PC-9 (cell line): Measurements from ENCODE around the gene EHMT1. TPM values are rescaled to one million over a fixed set of nuclear protein-coding genes. Genes with fewer than 3 reads are reported as not detected.

ENCODE experiments used
- BruUV-seq: library from RNA; stranded (reverse); fragments of 400-500 nt; replicated peaks from 2 replicates; lab custom pipeline; 2021; lab: Mats Ljungman, UMichigan
- CTCF ChIA-PET: fragments of 300-600 bp; sonication (Branson Sonifier 250); formaldehyde crosslinking; loops from one replicate; lab custom pipeline; 2022; ENCODE audit warnings: antibody characterized with exemption; lab: Charles Lee
- POLR2A ChIA-PET: fragments of 300-600 bp; sonication (Branson Sonifier 250); formaldehyde crosslinking; loops from one replicate; lab custom pipeline; 2022; ENCODE audit warnings: antibody characterized with exemption; ENCODE audit not compliant: unreplicated experiment; lab: Charles Lee
- DNase-seq, 2 experiments: peaks; one replicate each; pipeline versions ENCODE4 v3.0.0 to v3.0.0-alpha.2; 2015 to 2022; ENCODE audit warnings: mixed read lengths in 1 of 2
- H2AFZ ChIP-seq: fragments of 200-600 bp; sonication (generic); 2 replicates; pipeline ENCODE4 v1.8.1; 2017; ENCODE audit warnings: antibody characterized with exemption
- H3F3A ChIP-seq: fragments of 200-600 bp; sonication (generic); 2 replicates; pipeline ENCODE4 v1.8.1; 2017; ENCODE audit warnings: antibody characterized with exemption, mild to moderate bottlenecking, low read depth; ENCODE audit not compliant: insufficient read depth
- H3K27ac ChIP-seq: fragments of 200-600 bp; sonication (generic); 2 replicates; pipeline ENCODE4 v1.6.1; 2016; ENCODE audit warnings: mixed run types
- H3K27me3 ChIP-seq: fragments of 200-600 bp; sonication (generic); 2 replicates; pipeline ENCODE4 v1.6.1; 2016; ENCODE audit warnings: low read depth, mixed run types; ENCODE audit not compliant: insufficient read depth
- H3K36me3 ChIP-seq: fragments of 200-600 bp; sonication (generic); 2 replicates; pipeline ENCODE4 v1.6.1; 2016; ENCODE audit warnings: low read depth, mixed run types
- H3K4me1 ChIP-seq: fragments of 200-600 bp; sonication (generic); replicated peaks from 2 replicates; pipeline ENCODE4 v1.6.1; 2016; ENCODE audit warnings: mixed run types; ENCODE audit not compliant: insufficient read depth
- H3K4me2 ChIP-seq: fragments of 200-600 bp; sonication (generic); 2 replicates; pipeline ENCODE4 v1.6.1; 2017; ENCODE audit warnings: mixed run types
- H3K4me3 ChIP-seq: fragments of 200-600 bp; sonication (generic); 2 replicates; pipeline ENCODE4 v1.6.1; 2016; ENCODE audit warnings: mixed run types
- H3K79me2 ChIP-seq: fragments of 200-600 bp; sonication (generic); 2 replicates; pipeline ENCODE4 v1.6.1; 2017; ENCODE audit warnings: low read depth, mixed run types
- H3K9me2 ChIP-seq: fragments of 200-600 bp; sonication (generic); 2 replicates; pipeline ENCODE4 v1.8.1; 2017; ENCODE audit warnings: mild to moderate bottlenecking; ENCODE audit not compliant: insufficient read depth
- H3K9me3 ChIP-seq: fragments of 200-600 bp; sonication (generic); 2 replicates; pipeline ENCODE4 v1.8.1; 2016; ENCODE audit warnings: low read depth; ENCODE audit not compliant: insufficient read depth
- H4K20me1 ChIP-seq: fragments of 200-600 bp; sonication (generic); 2 replicates; pipeline ENCODE4 v1.8.1; 2017; ENCODE audit not compliant: insufficient read depth
- EZH2 ChIP-seq: fragments of 200-600 bp; sonication (generic); IDR thresholded peaks from 2 replicates; pipeline ENCODE4 v1.8.0; 2017; ENCODE audit warnings: antibody characterized with exemption, low read depth
- intact Hi-C: fragments of 100-400 bp; cut with micrococcal nuclease; formaldehyde crosslinking; loops from one replicate; pipeline ENCODE4 v1.10.0; 2022; ENCODE audit not compliant: unreplicated experiment
- total RNA-seq: library from RNA; stranded (reverse); gene quantifications from 2 replicates; pipeline ENCODE4 v1.2.3, GENCODE V29; 2021
- TF ChIP-seq, protein P1 (sequence below): fragments of 200-600 bp; sonication (generic); conservative IDR thresholded peaks from 2 replicates; pipeline ENCODE4 v1.6.1; 2017; ENCODE audit warnings: mixed run types, antibody characterized with exemption, mild to moderate bottlenecking, moderate library complexity

EHMT1 gene
- total RNA-seq, 1 experiment from 2014 or later: 116 TPM

DNA sequence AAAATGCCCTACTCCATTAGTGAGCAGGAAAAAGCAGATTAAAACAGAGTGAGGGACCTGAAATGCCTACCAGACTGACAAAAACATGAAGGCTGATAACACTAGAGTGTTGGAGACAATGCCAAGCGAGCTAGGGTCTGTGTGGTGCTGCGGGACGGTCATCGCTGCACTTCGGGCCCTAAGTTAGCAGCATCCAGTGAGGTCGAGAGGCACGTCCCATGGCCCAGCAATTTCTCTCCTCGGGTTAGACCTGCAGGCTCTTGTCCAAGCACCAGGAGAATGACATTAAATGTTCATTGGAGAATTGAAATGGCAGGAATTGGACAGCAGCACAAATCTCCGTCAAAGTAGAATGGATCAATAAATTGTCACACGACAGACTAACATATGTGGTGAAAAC lies 253.5 kb downstream of the EHMT1 start:
- Histone ChIP-seq H3K9me3 (no peaks in the 10 kb centered on the region), H2AFZ (no peak overlapping the region), H3K4me2 (no peak overlapping the region), H3K4me3 (no peak overlapping the region), H3K36me3 (no peaks in the 10 kb centered on the region), H3K27me3 (peaks cover 66% of the 10 kb centered on the region), H3K27ac (no peak overlapping the region), H3K79me2 (no peaks in the 10 kb centered on the region), H4K20me1 (no peaks in the 10 kb centered on the region), H3K9me2 (no peaks in the 10 kb centered on the region), H3F3A (no peaks in the 10 kb centered on the region), H3K4me1 (no peaks in the 10 kb centered on the region)
- DNase-seq: no peak
- CTCF ChIA-PET: no interaction called here
- TF ChIP-seq, protein P1, sequence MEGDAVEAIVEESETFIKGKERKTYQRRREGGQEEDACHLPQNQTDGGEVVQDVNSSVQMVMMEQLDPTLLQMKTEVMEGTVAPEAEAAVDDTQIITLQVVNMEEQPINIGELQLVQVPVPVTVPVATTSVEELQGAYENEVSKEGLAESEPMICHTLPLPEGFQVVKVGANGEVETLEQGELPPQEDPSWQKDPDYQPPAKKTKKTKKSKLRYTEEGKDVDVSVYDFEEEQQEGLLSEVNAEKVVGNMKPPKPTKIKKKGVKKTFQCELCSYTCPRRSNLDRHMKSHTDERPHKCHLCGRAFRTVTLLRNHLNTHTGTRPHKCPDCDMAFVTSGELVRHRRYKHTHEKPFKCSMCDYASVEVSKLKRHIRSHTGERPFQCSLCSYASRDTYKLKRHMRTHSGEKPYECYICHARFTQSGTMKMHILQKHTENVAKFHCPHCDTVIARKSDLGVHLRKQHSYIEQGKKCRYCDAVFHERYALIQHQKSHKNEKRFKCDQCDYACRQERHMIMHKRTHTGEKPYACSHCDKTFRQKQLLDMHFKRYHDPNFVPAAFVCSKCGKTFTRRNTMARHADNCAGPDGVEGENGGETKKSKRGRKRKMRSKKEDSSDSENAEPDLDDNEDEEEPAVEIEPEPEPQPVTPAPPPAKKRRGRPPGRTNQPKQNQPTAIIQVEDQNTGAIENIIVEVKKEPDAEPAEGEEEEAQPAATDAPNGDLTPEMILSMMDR: no peak
- no peak for TF ChIP-seq EZH2
- intact Hi-C loops: no loop called here
- POLR2A ChIA-PET: no interaction called here
- no TSS peak for BruUV-seq

DNA sequence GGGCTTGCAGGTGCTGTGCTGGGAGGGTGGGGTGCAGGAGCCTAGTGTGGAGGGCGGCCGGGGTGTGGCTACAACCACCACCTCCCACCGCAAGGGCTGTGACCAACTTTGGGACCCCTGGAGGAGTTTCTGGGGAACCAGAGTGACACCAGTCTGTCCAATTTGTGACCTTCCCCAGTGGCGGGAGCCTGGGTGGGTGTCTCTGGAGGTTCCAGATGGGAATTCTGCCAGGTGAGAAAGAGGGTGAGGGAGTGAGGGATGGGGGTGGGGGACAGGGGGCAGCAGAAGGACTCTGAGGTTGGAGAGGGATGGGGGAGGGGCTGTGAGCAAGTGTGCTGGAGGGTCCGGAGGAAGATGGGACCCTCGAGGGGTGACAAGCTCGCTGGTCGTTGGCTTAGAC lies 254.6 kb downstream of the EHMT1 start:
- Histone ChIP-seq H3K27me3 (peaks cover 55% of the 10 kb centered on the region), H3K4me1 (no peaks in the 10 kb centered on the region), H3K9me2 (no peaks in the 10 kb centered on the region), H3K9me3 (no peaks in the 10 kb centered on the region), H3K4me3 (no peak overlapping the region), H3K36me3 (no peaks in the 10 kb centered on the region), H3K4me2 (no peak overlapping the region), H3K27ac (no peak overlapping the region), H2AFZ (no peak overlapping the region), H4K20me1 (no peaks in the 10 kb centered on the region), H3F3A (no peaks in the 10 kb centered on the region), H3K79me2 (no peaks in the 10 kb centered on the region)
- no peak for DNase-seq
- POLR2A ChIA-PET: no interaction called here
- CTCF ChIA-PET: no interaction called here
- BruUV-seq: no TSS peak
- intact Hi-C loops: no loop called here
- no peak for TF ChIP-seq EZH2
- TF ChIP-seq, protein P1: no peak

DNA sequence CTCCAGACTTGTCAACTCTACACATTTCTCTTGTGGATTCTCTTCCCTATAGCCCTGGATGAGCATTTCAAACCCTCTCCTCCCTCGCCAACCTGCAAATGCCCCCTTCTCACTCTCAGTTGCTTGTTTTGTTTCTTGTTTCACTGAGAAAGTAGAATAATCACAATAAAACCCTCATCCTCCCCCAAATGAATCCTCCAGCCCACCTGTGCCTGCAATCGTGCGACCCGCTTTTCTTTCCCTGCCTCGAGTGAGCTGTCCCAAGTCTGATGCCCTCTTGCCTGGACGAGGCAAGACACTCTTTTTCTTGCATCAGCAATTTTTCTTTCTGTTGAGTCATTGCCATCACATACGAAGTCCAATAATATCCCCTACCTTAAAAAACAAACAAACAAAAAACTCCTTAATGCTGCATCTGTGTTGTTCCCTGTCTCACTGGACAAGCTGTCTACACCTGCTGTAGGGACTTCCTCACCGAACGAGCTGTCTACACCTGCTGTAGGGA lies 255.1 kb downstream of the EHMT1 start:
- DNase-seq: no peak
- Histone ChIP-seq H3K4me3 (no peak overlapping the region), H3F3A (no peaks in the 10 kb centered on the region), H3K9me2 (no peaks in the 10 kb centered on the region), H3K36me3 (no peaks in the 10 kb centered on the region), H3K4me1 (no peaks in the 10 kb centered on the region), H3K79me2 (no peaks in the 10 kb centered on the region), H3K4me2 (no peak overlapping the region), H3K27ac (no peak overlapping the region), H4K20me1 (no peaks in the 10 kb centered on the region), H2AFZ (no peak overlapping the region), H3K9me3 (no peaks in the 10 kb centered on the region), H3K27me3 (peaks cover 51% of the 10 kb centered on the region)
- intact Hi-C loops: no loop called here
- TF ChIP-seq, protein P1: no peak
- TF ChIP-seq EZH2: no peak
- POLR2A ChIA-PET: no interaction called here
- no TSS peak for BruUV-seq
- CTCF ChIA-PET: no interaction called here
